Fibroblast of lung (primary cell): ENCODE measurements around the gene IGF1R. TPM values are rescaled to one million over a fixed set of nuclear protein-coding genes. Genes with fewer than 3 reads are reported as not detected.

Experiments used
- DNase-seq, 2 donors: peaks; one replicate each; pipeline versions ENCODE4 v3.0.0 to v3.0.0-alpha.2; 2010; ENCODE audit warnings: low read depth in 2 of 2
- H2AFZ ChIP-seq: 2 replicates; pipeline ENCODE4 v1.5.1; 2012; ENCODE audit warnings: low read length, control low read depth, inconsistent platforms
- H3K27ac ChIP-seq: 2 replicates; pipeline ENCODE4 v1.5.1; 2011; ENCODE audit warnings: low read length, control low read depth; ENCODE audit not compliant: insufficient read depth
- H3K27me3 ChIP-seq: 2 replicates; pipeline ENCODE4 v1.5.1; 2011; ENCODE audit warnings: mild to moderate bottlenecking, low read length; ENCODE audit not compliant: control insufficient read depth, insufficient read depth
- H3K36me3 ChIP-seq: 2 replicates; pipeline ENCODE4 v1.5.1; 2011; ENCODE audit warnings: low read length; ENCODE audit not compliant: control insufficient read depth, insufficient read depth
- H3K4me1 ChIP-seq: 2 replicates; pipeline ENCODE4 v1.5.1; 2011; ENCODE audit warnings: low read length; ENCODE audit not compliant: control insufficient read depth, insufficient read depth; ENCODE audit errors: extremely low read depth
- H3K4me2 ChIP-seq: 2 replicates; pipeline ENCODE4 v1.5.1; 2011; ENCODE audit warnings: low read length, control low read depth; ENCODE audit not compliant: insufficient read depth; ENCODE audit errors: extremely low read depth
- H3K4me3 ChIP-seq, 4 experiments: fragments of 200-600 bp in 1 of 4; sonication (generic) in 1 of 4; replicated peaks in 1 of 4; 2 replicates each; pipeline ENCODE4 v1.5.1; 2011 to 2016; ENCODE audit warnings: low read length in 4 of 4, low read depth in 3 of 4, mild to moderate bottlenecking in 3 of 4, control low read depth in 2 of 4, inconsistent platforms in 1 of 4, mixed read lengths in 1 of 4; ENCODE audit not compliant: insufficient read depth in 1 of 4; ENCODE audit errors: control extremely low read depth in 1 of 4
- H3K79me2 ChIP-seq: 2 replicates; pipeline ENCODE4 v1.5.1; 2012; ENCODE audit warnings: mild to moderate bottlenecking, low read length, inconsistent platforms; ENCODE audit not compliant: control insufficient read depth, insufficient read depth
- H3K9ac ChIP-seq: 2 replicates; pipeline ENCODE4 v1.5.1; 2011; ENCODE audit warnings: mild to moderate bottlenecking, low read length, control low read depth; ENCODE audit not compliant: insufficient read depth
- H3K9me3 ChIP-seq: 2 replicates; pipeline ENCODE4 v1.5.1; 2012; ENCODE audit warnings: low read depth, low read length; ENCODE audit not compliant: control insufficient read depth, insufficient read depth
- H4K20me1 ChIP-seq: 2 replicates; pipeline ENCODE4 v1.5.1; 2011; ENCODE audit warnings: low read length; ENCODE audit not compliant: control insufficient read depth, insufficient read depth; ENCODE audit errors: extremely low read depth
- CTCF ChIP-seq, 2 donors: IDR thresholded peaks in 1 of 2; conservative IDR thresholded peaks in 1 of 2; 1 replicate in 1 of 2; 2 replicates in 1 of 2; pipeline ENCODE4 v1.5.1; 2011 to 2012; ENCODE audit warnings: low read length in 2 of 2, control low read depth in 1 of 2, inconsistent platforms in 1 of 2, low read depth in 1 of 2, mild to moderate bottlenecking in 1 of 2
- EZH2 ChIP-seq: IDR thresholded peaks from 2 replicates; pipeline ENCODE4 v1.5.1; 2012; ENCODE audit warnings: low read length, control low read depth, mild to moderate bottlenecking; ENCODE audit errors: missing control alignments
- polyA plus RNA-seq, 2 donors: library from polyadenylated mRNA; depleted of rRNA in 1 of 2; stranded (reverse) in 1 of 2; unstranded in 1 of 2; fragments of >200 nt; gene quantifications; 2 replicates each; pipeline ENCODE4 v1.2.1, GENCODE V29; 2011 to 2012; ENCODE audit warnings: missing spikeins in 1 of 2
- total RNA-seq: library from RNA; depleted of rRNA; stranded (reverse); fragments of >200 nt; gene quantifications from 2 replicates; pipeline ENCODE4 v1.2.1, GENCODE V29; 2014

IGF1R gene
- total and polyA plus RNA-seq, 2 donors (not counting 1 experiment from before 2014, with no cell fraction given), result 14.6 to 28.6 TPM

GRCh38 chr15:98926236-98926635 lies 277.9 kb downstream of the IGF1R start:
- no peak overlapping the region for H3K27ac ChIP-seq
- H2AFZ ChIP-seq, result no peak overlapping the region
- H3K4me3 ChIP-seq, result no peak overlapping the region
- H3K79me2 ChIP-seq, result no peaks in the 10 kb centered on the region
- H4K20me1 ChIP-seq, result no peaks in the 10 kb centered on the region
- H3K9me3 ChIP-seq, result no peaks in the 10 kb centered on the region
- no peak overlapping the region for H3K9ac ChIP-seq
- H3K4me2 ChIP-seq, result no peak overlapping the region
- H3K4me1 ChIP-seq, result peaks cover 4% of the 10 kb centered on the region
- no peaks in the 10 kb centered on the region for H3K27me3 ChIP-seq
- no peak for DNase-seq
- peaks cover 15% of the 10 kb centered on the region for H3K36me3 ChIP-seq
- TF ChIP-seq CTCF (conservative IDR thresholded peaks at IDR 0.05 in 1 of 2, IDR thresholded peaks at IDR 0.05 in 1 of 2; ENCODE audit: low read depth in 1 of 2, low read length in 2 of 2) (no peak), EZH2 (no peak)

GRCh38 chr15:98927022-98927421 lies 278.7 kb downstream of the IGF1R start:
- peak in 1 of 2 donors; percentile 46 for DNase-seq
- H4K20me1 ChIP-seq, result no peaks in the 10 kb centered on the region
- no peaks in the 10 kb centered on the region for H3K79me2 ChIP-seq
- no peak overlapping the region for H3K4me3 ChIP-seq
- no peaks in the 10 kb centered on the region for H3K9me3 ChIP-seq
- no peak overlapping the region for H3K9ac ChIP-seq
- peaks cover 4% of the 10 kb centered on the region for H3K4me1 ChIP-seq
- H3K36me3 ChIP-seq, result peaks cover 15% of the 10 kb centered on the region
- no peak overlapping the region for H3K27ac ChIP-seq
- TF ChIP-seq CTCF (conservative IDR thresholded peaks at IDR 0.05 in 1 of 2, IDR thresholded peaks at IDR 0.05 in 1 of 2; ENCODE audit: low read depth in 1 of 2, low read length in 2 of 2), result no peak
- no peak for TF ChIP-seq EZH2
- no peaks in the 10 kb centered on the region for H3K27me3 ChIP-seq
- H2AFZ ChIP-seq, result no peak overlapping the region
- no peak overlapping the region for H3K4me2 ChIP-seq

GRCh38 chr15:98927996-98928395 lies 279.7 kb downstream of the IGF1R start:
- Histone ChIP-seq H3K9me3 (no peaks in the 10 kb centered on the region), H4K20me1 (no peaks in the 10 kb centered on the region), H3K27ac (no peak overlapping the region), H2AFZ (no peak overlapping the region), H3K9ac (no peak overlapping the region), H3K79me2 (no peaks in the 10 kb centered on the region), H3K4me2 (no peak overlapping the region), H3K27me3 (no peaks in the 10 kb centered on the region), H3K36me3 (peaks cover 6% of the 10 kb centered on the region), H3K4me3 (no peak overlapping the region), H3K4me1 (peaks cover 4% of the 10 kb centered on the region)
- no peak for DNase-seq
- no peak for TF ChIP-seq CTCF (conservative IDR thresholded peaks at IDR 0.05 in 1 of 2, IDR thresholded peaks at IDR 0.05 in 1 of 2; ENCODE audit: low read depth in 1 of 2, low read length in 2 of 2)
- no peak for TF ChIP-seq EZH2
